Stomach smooth muscle (tissue), 2 donors: ENCODE data around the gene VPS16.
"Not testable (repeated sequence)": the region's sequence is repeated elsewhere in the genome, so short reads cannot be mapped to it uniquely, and the experiment has no call there.

Experiments used
- H3K27ac ChIP-seq: one replicate; pipeline ENCODE4 v1.7.0; 2013; ENCODE audit warnings: mild to moderate bottlenecking, low read length, inconsistent platforms
- H3K27me3 ChIP-seq, 2 donors: one replicate each; pipeline ENCODE4 v1.7.0; 2013; ENCODE audit warnings: low read length in 2 of 2; ENCODE audit not compliant: insufficient read depth in 2 of 2, control insufficient read depth in 1 of 2
- H3K36me3 ChIP-seq, 2 donors: one replicate each; pipeline ENCODE4 v1.7.0; 2013; ENCODE audit warnings: low read length in 2 of 2; ENCODE audit not compliant: control insufficient read depth in 2 of 2, insufficient read depth in 2 of 2
- H3K4me1 ChIP-seq: one replicate; pipeline ENCODE4 v1.7.0; 2013; ENCODE audit warnings: low read length; ENCODE audit not compliant: control insufficient read depth, insufficient read depth
- H3K4me3 ChIP-seq, 2 donors: one replicate each; pipeline ENCODE4 v1.7.0; 2013; ENCODE audit warnings: low read length in 2 of 2
- H3K9ac ChIP-seq, 2 donors: one replicate each; pipeline ENCODE4 v1.7.0; 2013; ENCODE audit warnings: low read length in 2 of 2, mild to moderate bottlenecking in 1 of 2
- H3K9me3 ChIP-seq, 2 donors: one replicate each; pipeline ENCODE4 v1.7.0; 2013; ENCODE audit warnings: low read length in 2 of 2; ENCODE audit not compliant: control insufficient read depth in 2 of 2
- donor health status: healthy.
- donor health status: Pancreatic carcinoma.

VPS16 gene

DNA sequence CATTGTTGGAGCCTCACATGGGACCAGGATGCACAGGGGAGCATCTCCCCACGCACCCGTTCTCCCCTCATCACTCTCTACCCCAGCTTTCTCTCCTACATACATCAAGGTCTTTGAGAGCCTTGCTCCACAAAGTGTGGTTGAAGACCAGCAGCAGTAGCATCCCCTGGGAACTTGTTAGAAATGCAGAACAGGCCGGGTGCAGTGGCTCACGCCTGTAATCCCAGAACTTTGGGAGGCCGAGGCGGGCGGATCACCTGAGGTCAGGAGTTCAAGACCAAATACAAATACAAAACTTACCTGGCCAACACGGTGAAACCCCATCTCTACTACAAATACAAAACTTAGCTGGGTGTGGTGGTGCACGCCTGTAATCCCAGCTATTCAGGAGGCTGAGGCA lies 32.6 kb upstream of the VPS16 start:
- peaks cover 32 to 39% of the 10 kb centered on the region in 2 donors for H3K27me3 ChIP-seq
- not testable (repeated sequence) for H3K4me1 ChIP-seq, H3K9me3 ChIP-seq, H3K4me3 ChIP-seq, H3K9ac ChIP-seq, H3K36me3 ChIP-seq, H3K27ac ChIP-seq

GRCh38 chr20:2809690-2810089 lies 30.9 kb upstream of the VPS16 start:
- Histone ChIP-seq H3K4me1 (no peaks in the 10 kb centered on the region), H3K9ac (no peak overlapping the region), H3K36me3 (no peaks in the 10 kb centered on the region), H3K4me3 (no peak overlapping the region), H3K27ac (no peak overlapping the region), H3K27me3 (peaks cover 22 to 25% of the 10 kb centered on the region in 2 donors), H3K9me3 (peaks cover 4% of the 10 kb centered on the region in 2 donors)

- Histone ChIP-seq H3K9ac (no peak overlapping the region), H3K4me1 (no peaks in the 10 kb centered on the region), H3K27me3 (peaks cover 8 to 9% of the 10 kb centered on the region in 2 donors), H3K4me3 (no peak overlapping the region), H3K9me3 (peaks cover 4% of the 10 kb centered on the region in 2 donors), H3K36me3 (no peaks in the 10 kb centered on the region), H3K27ac (no peak overlapping the region)
Measured at GRCh38 chr20:2812189-2812588, 28.4 kb upstream of the VPS16 start.

- Histone ChIP-seq H3K36me3 (no peaks in the 10 kb centered on the region), H3K9me3 (peaks cover 4% of the 10 kb centered on the region in 2 donors), H3K27me3 (peaks cover 13 to 14% of the 10 kb centered on the region in 2 donors), H3K27ac (no peak overlapping the region), H3K4me1 (no peaks in the 10 kb centered on the region), H3K9ac (no peak overlapping the region), H3K4me3 (no peak overlapping the region)
Measured at GRCh38 chr20:2814076-2814475, 26.5 kb upstream of the VPS16 start.

GRCh38 chr20:2814587-2815051 lies 25.9 kb upstream of the VPS16 start, which contains the start of gene C20orf141:
Gene C20orf141, plus strand, starts transcription at chr20:2814987. Its CDS starts 198 bp downstream, at chr20:2815185.
- H3K9me3 ChIP-seq = peaks cover 4% of the 10 kb centered on the region in 2 donors
- H3K27me3 ChIP-seq = peaks cover 14 to 15% of the 10 kb centered on the region in 2 donors
- H3K36me3 ChIP-seq = no peaks in the 10 kb centered on the region
- H3K9ac ChIP-seq = no peak within 1 kb of the TSS
- no peak within 1 kb of the TSS for H3K27ac ChIP-seq
- no peak within 1 kb of the TSS for H3K4me3 ChIP-seq
- no peaks in the 10 kb centered on the region for H3K4me1 ChIP-seq

DNA sequence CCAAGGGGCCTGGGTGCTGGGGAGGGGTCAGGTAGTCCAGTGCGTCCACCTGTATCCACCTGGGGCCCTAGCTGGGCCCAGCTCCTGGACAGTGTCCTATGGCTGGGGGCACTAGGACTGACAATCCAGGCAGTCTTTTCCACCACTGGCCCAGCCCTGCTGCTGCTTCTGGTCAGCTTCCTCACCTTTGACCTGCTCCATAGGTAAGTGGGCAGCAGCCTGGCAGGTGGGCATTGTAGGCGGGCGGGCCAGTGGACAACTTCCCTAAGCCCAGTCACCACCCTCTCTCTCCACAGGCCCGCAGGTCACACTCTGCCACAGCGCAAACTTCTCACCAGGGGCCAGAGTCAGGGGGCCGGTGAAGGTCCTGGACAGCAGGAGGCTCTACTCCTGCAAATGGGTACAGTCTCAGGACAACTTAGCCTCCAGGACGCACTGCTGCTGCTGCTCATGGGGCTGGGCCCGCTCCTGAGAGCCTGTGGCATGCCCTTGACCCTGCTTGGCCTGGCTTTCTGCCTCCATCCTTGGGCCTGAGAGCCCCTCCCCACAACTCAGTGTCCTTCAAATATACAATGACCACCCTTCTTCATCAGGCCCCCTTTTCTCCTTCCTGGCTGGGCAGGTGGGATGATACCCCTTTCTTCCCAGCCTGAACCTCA lies 25.2 kb upstream of the VPS16 start:
- no peak overlapping the region for H3K27ac ChIP-seq
- peaks cover 17 to 21% of the 10 kb centered on the region in 2 donors for H3K27me3 ChIP-seq
- no peak overlapping the region for H3K9ac ChIP-seq
- peaks cover 4% of the 10 kb centered on the region in 2 donors for H3K9me3 ChIP-seq
- H3K4me3 ChIP-seq = no peak overlapping the region
- H3K4me1 ChIP-seq = peaks cover 2% of the 10 kb centered on the region
- no peaks in the 10 kb centered on the region for H3K36me3 ChIP-seq

DNA sequence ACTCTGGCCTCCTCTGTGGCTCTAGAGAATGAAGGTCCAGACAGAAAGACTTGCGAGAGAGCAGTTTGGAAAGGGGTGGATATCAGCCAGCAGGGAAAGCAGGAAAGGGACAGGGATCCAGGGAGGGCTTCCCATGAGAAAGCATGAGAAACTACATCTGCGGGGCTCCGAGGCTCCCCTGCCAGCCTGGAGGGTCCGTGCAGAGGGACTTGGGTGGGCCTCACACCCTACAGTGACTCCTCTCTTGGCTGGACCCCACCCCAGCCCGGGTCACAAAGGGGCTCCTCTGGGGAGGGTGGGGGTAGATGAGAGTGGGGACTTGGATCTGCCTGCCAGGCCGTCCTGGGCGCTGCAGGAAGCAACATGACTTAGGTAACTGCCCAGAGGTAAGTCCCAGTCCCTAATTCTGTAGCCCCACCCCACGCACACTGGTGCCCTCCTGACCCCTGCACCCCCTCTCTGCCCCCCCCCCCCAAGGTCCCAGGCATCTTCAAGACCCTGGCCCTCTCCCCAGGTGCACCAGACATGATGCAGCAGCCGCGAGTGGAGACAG lies 24.4 kb upstream of the VPS16 start, which contains the start of gene TMEM239:
TSS of gene TMEM239 (plus strand) at position 335 of the 553 bp plus-strand sequence. CDS start at position 526, 191 bp downstream.
- Histone ChIP-seq H3K27me3 (peaks cover 24% of the 10 kb centered on the region in 2 donors), H3K4me3 (no peak within 1 kb of the TSS), H3K36me3 (no peaks in the 10 kb centered on the region), H3K9me3 (peaks cover 4% of the 10 kb centered on the region in 2 donors), H3K4me1 (peaks cover 2% of the 10 kb centered on the region), H3K27ac (no peak within 1 kb of the TSS), H3K9ac (no peak within 1 kb of the TSS)

- Histone ChIP-seq H3K9me3 (peaks cover 4% of the 10 kb centered on the region in 2 donors), H3K36me3 (no peaks in the 10 kb centered on the region), H3K4me1 (peaks cover 2% of the 10 kb centered on the region), H3K27ac (no peak overlapping the region), H3K27me3 (peaks cover 27 to 31% of the 10 kb centered on the region in 2 donors), H3K9ac (no peak overlapping the region), H3K4me3 (no peak overlapping the region)
Measured at GRCh38 chr20:2816583-2817340, 23.8 kb upstream of the VPS16 start.

DNA sequence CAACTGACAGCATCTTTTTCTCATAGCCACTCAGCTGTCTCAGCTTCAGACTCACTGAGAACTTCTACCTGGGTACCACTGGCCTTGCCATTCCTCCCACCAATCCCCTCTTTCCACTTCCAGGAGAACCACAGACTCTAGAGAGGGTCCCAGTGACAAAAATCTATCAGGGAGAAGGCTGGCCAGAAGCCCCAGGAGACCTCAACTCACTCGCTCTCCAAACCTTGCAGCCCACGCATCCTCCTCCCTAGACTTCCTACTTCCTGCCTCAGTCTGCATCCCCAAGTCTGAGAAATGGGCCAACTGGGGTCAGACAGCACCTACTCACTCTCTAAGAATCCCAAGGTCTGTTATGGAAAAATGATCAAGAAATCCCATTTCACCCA lies 23.2 kb upstream of the VPS16 start:
- H3K4me3 ChIP-seq = no peak overlapping the region
- H3K4me1 ChIP-seq = peaks cover 2% of the 10 kb centered on the region
- peaks cover 27 to 31% of the 10 kb centered on the region in 2 donors for H3K27me3 ChIP-seq
- no peaks in the 10 kb centered on the region for H3K36me3 ChIP-seq
- H3K27ac ChIP-seq = no peak overlapping the region
- H3K9me3 ChIP-seq = peaks cover 0 to 2% of the 10 kb centered on the region in 2 donors
- H3K9ac ChIP-seq = no peak overlapping the region

DNA sequence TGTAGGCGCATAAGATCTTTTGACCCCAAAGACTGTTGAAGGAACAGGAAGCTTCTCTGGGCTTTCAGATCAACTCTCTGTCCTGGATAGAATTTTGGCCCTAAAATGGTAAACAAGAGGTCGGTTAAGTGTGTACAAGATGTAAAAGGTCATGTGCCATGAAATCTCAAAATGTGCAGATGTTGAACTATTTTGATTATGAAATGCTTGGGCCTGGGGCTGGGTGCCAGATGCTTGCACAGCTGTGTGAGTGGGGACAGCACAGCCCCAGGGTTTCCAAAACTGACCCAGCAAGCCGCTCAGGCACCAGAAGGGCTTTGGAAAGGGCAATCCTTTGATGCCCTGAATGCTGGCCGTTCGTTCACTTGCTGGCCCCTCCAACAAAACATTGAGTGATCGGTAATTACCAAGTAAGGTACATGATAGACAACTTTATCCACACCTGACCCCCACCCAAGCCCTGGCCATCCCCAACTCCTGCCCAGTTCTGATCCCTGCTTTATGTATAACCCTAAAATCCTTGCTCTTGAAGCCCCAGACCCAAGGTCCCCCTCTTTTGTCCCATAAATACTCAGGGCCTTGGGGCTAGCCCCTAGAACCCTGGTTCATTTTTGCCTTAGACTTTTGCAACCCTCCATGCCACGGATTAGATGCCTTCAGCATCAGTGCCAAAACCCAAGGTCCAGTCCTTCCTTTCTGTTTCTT lies 22.5 kb upstream of the VPS16 start:
- H3K27ac ChIP-seq = no peak overlapping the region
- no peaks in the 10 kb centered on the region for H3K36me3 ChIP-seq
- H3K9me3 ChIP-seq = no peaks in the 10 kb centered on the region
- no peak overlapping the region for H3K4me3 ChIP-seq
- no peak overlapping the region for H3K9ac ChIP-seq
- peaks cover 2% of the 10 kb centered on the region for H3K4me1 ChIP-seq
- peaks cover 27 to 31% of the 10 kb centered on the region in 2 donors for H3K27me3 ChIP-seq
